ENCODE results near the gene CDC42BPB. TPM values are rescaled to one million over a fixed set of nuclear protein-coding genes. Genes with fewer than 3 reads are reported as not detected.
"Not testable (repeated sequence)": the region's sequence is repeated elsewhere in the genome, so short reads cannot be mapped to it uniquely, and the experiment has no call there.

CDC42BPB gene
- total RNA-seq, 2 experiments from 2014 or later: 6.4 to 7.4 TPM

- Mint-ChIP-seq H3K27ac (peak overlapping the region; percentile 26), H3K27me3 (no peaks in the 10 kb centered on the region), H3K36me3 (peaks cover 48% of the 10 kb centered on the region), H3K4me3 (no peak overlapping the region), H3K9me3 (no peaks in the 10 kb centered on the region), H3K4me1 (ENCODE audit: low read depth) (peaks cover 18% of the 10 kb centered on the region)
- DNase-seq: no peak
- CTCF ChIA-PET: interaction anchor here (0.8 to 1.4 kb wide), 2 partner anchors 79 to 202 kb away, joined by 3 to 8 read pairs; no protein-coding TSS in a partner anchor
- intact Hi-C loops (cut with micrococcal nuclease): no loop called here
- POLR2A ChIA-PET: no interaction called here
Observed at GRCh38 chr14:102897299-102898027, 159.9 kb downstream of the CDC42BPB start.

GRCh38 chr14:102896735-102897134 is 160.6 kb downstream of the CDC42BPB start:
- POLR2A ChIA-PET; H3K9me3 Mint-ChIP-seq; intact Hi-C loops (cut with micrococcal nuclease); DNase-seq; H3K27me3 Mint-ChIP-seq; H3K27ac Mint-ChIP-seq; H3K4me3 Mint-ChIP-seq: not testable (repeated sequence)
- CTCF ChIA-PET: interaction anchor here (0.8 to 1.4 kb wide), 2 partner anchors 79 to 202 kb away, joined by 3 to 8 read pairs; no protein-coding TSS in a partner anchor
- H3K4me1 Mint-ChIP-seq (ENCODE audit: low read depth): peaks cover 18% of the 10 kb centered on the region
- H3K36me3 Mint-ChIP-seq: peaks cover 51% of the 10 kb centered on the region

GRCh38 chr14:102893452-102893851 is 163.9 kb downstream of the CDC42BPB start:
- POLR2A ChIA-PET: no interaction called here
- H3K27me3 Mint-ChIP-seq: no peaks in the 10 kb centered on the region
- no peak overlapping the region for H3K4me3 Mint-ChIP-seq
- intact Hi-C loops (cut with micrococcal nuclease): no loop called here
- no peaks in the 10 kb centered on the region for H3K9me3 Mint-ChIP-seq
- H3K36me3 Mint-ChIP-seq: peaks cover 58% of the 10 kb centered on the region
- CTCF ChIA-PET: no interaction called here
- H3K27ac Mint-ChIP-seq: no peak overlapping the region
- H3K4me1 Mint-ChIP-seq (ENCODE audit: low read depth): peaks cover 8% of the 10 kb centered on the region
- no peak for DNase-seq

- intact Hi-C loops (cut with micrococcal nuclease): no loop called here
- DNase-seq: no peak
- no peaks in the 10 kb centered on the region for H3K9me3 Mint-ChIP-seq
- ChIA-PET CTCF (no interaction called here), POLR2A (no interaction called here)
- H3K27me3 Mint-ChIP-seq: no peaks in the 10 kb centered on the region
- no peak overlapping the region for H3K27ac Mint-ChIP-seq
- H3K36me3 Mint-ChIP-seq: peaks cover 60% of the 10 kb centered on the region
- H3K4me3 Mint-ChIP-seq: no peak overlapping the region
- peaks cover 4% of the 10 kb centered on the region for H3K4me1 Mint-ChIP-seq (ENCODE audit: low read depth)
Observed at GRCh38 chr14:102892651-102893050, 164.7 kb downstream of the CDC42BPB start.

GRCh38 chr14:102891556-102891955 is 165.8 kb downstream of the CDC42BPB start:
- peaks cover 4% of the 10 kb centered on the region for H3K4me1 Mint-ChIP-seq (ENCODE audit: low read depth)
- intact Hi-C loops (cut with micrococcal nuclease): no loop called here
- no peak overlapping the region for H3K4me3 Mint-ChIP-seq
- H3K27ac Mint-ChIP-seq: no peak overlapping the region
- H3K9me3 Mint-ChIP-seq: no peaks in the 10 kb centered on the region
- H3K27me3 Mint-ChIP-seq: no peaks in the 10 kb centered on the region
- peaks cover 63% of the 10 kb centered on the region for H3K36me3 Mint-ChIP-seq
- CTCF ChIA-PET: no interaction called here
- POLR2A ChIA-PET: no interaction called here
- no peak for DNase-seq

GRCh38 chr14:102891111-102891510 is 166.2 kb downstream of the CDC42BPB start:
- no peak for DNase-seq
- ChIA-PET POLR2A (no interaction called here), CTCF (interaction anchor here (1.0 kb wide), 1 partner anchor 197 kb away, joined by 5 read pairs; no protein-coding TSS in a partner anchor)
- no peak overlapping the region for H3K4me3 Mint-ChIP-seq
- peaks cover 4% of the 10 kb centered on the region for H3K4me1 Mint-ChIP-seq (ENCODE audit: low read depth)
- no peaks in the 10 kb centered on the region for H3K9me3 Mint-ChIP-seq
- no peaks in the 10 kb centered on the region for H3K27me3 Mint-ChIP-seq
- no peak overlapping the region for H3K27ac Mint-ChIP-seq
- intact Hi-C loops (cut with micrococcal nuclease): no loop called here
- peaks cover 64% of the 10 kb centered on the region for H3K36me3 Mint-ChIP-seq

- H3K4me1 Mint-ChIP-seq (ENCODE audit: low read depth): peaks cover 4% of the 10 kb centered on the region
- no peak for DNase-seq
- H3K36me3 Mint-ChIP-seq: peaks cover 54% of the 10 kb centered on the region
- intact Hi-C loops (cut with micrococcal nuclease): no loop called here
- POLR2A ChIA-PET: no interaction called here
- no peaks in the 10 kb centered on the region for H3K27me3 Mint-ChIP-seq
- no peak overlapping the region for H3K4me3 Mint-ChIP-seq
- no peak overlapping the region for H3K27ac Mint-ChIP-seq
- H3K9me3 Mint-ChIP-seq: no peaks in the 10 kb centered on the region
- CTCF ChIA-PET: interaction anchor here (0.6 to 0.8 kb wide), 2 partner anchors 195 to 601 kb away, joined by 3 to 5 read pairs; no protein-coding TSS in a partner anchor
Observed at GRCh38 chr14:102889615-102890014, 167.7 kb downstream of the CDC42BPB start.

- no peak for DNase-seq
- Mint-ChIP-seq H3K36me3 (peaks cover 54% of the 10 kb centered on the region), H3K4me1 (ENCODE audit: low read depth) (peaks cover 7% of the 10 kb centered on the region), H3K9me3 (no peaks in the 10 kb centered on the region), H3K27ac (no peak overlapping the region), H3K27me3 (no peaks in the 10 kb centered on the region), H3K4me3 (no peak overlapping the region)
- intact Hi-C loops (cut with micrococcal nuclease): no loop called here
- ChIA-PET POLR2A (no interaction called here), CTCF (no interaction called here)
Observed at GRCh38 chr14:102888748-102889147, 168.6 kb downstream of the CDC42BPB start.

GRCh38 chr14:102885737-102886447 is 171.5 kb downstream of the CDC42BPB start:
- Mint-ChIP-seq H3K9me3 (no peaks in the 10 kb centered on the region), H3K36me3 (peaks cover 46% of the 10 kb centered on the region), H3K4me3 (no peak overlapping the region), H3K27me3 (no peaks in the 10 kb centered on the region), H3K27ac (no peak overlapping the region), H3K4me1 (ENCODE audit: low read depth) (peaks cover 27% of the 10 kb centered on the region)
- ChIA-PET POLR2A (no interaction called here), CTCF (no interaction called here)
- intact Hi-C loops (cut with micrococcal nuclease): no loop called here
- no peak for DNase-seq

- H3K27me3 Mint-ChIP-seq: no peaks in the 10 kb centered on the region
- peaks cover 48% of the 10 kb centered on the region for H3K36me3 Mint-ChIP-seq
- intact Hi-C loops (cut with micrococcal nuclease): loop anchor here (1.0 to 2.0 kb wide), 3 partner anchors 61 to 109 kb away; no protein-coding TSS in a partner anchor
- ChIA-PET POLR2A (no interaction called here), CTCF (interaction anchor here (1.3 kb wide), 1 partner anchor 109 kb away, joined by 3 read pairs; no protein-coding TSS in a partner anchor)
- no peaks in the 10 kb centered on the region for H3K9me3 Mint-ChIP-seq
- H3K27ac Mint-ChIP-seq: no peak overlapping the region
- DNase-seq: no peak
- peaks cover 27% of the 10 kb centered on the region for H3K4me1 Mint-ChIP-seq (ENCODE audit: low read depth)
- H3K4me3 Mint-ChIP-seq: no peak overlapping the region
Observed at GRCh38 chr14:102883554-102883953, 173.8 kb downstream of the CDC42BPB start.

- ChIA-PET CTCF (no interaction called here), POLR2A (no interaction called here)
- no peak overlapping the region for H3K4me3 Mint-ChIP-seq
- no peaks in the 10 kb centered on the region for H3K27me3 Mint-ChIP-seq
- peak; percentile 68 for DNase-seq
- peak overlapping the region; percentile 80 for H3K27ac Mint-ChIP-seq
- H3K4me1 Mint-ChIP-seq (ENCODE audit: low read depth): peaks cover 27% of the 10 kb centered on the region
- peaks cover 43% of the 10 kb centered on the region for H3K36me3 Mint-ChIP-seq
- intact Hi-C loops (cut with micrococcal nuclease): loop anchor here (1.0 to 2.0 kb wide), 3 partner anchors 61 to 108 kb away; no protein-coding TSS in a partner anchor
- H3K9me3 Mint-ChIP-seq: no peaks in the 10 kb centered on the region
Observed at GRCh38 chr14:102883089-102883541, 174.2 kb downstream of the CDC42BPB start.

Data from activated CD4-positive, alpha-beta memory T cell treated with anti-CD3 and anti-CD28 coated beads for 36 hours (primary cell).